Colon (tissue), 2 donors: ENCODE data around the gene NPAS3.

Experiments
- FAIRE-seq: peaks from 2 replicates; lab custom pipeline; 2012; peaks lifted over from hg19 to GRCh38; lab: Jason Lieb, UNC
- donor health status: control.
- donor health status: control.

Gene NPAS3

GRCh38 chr14:33480887-33481184, 542.2 kb downstream of the NPAS3 start:
- FAIRE-seq: no peak

GRCh38 chr14:33483110-33483509, 544.4 kb downstream of the NPAS3 start:
- FAIRE-seq: no peak

GRCh38 chr14:33483541-33483940, 544.9 kb downstream of the NPAS3 start:
- no peak for FAIRE-seq

- FAIRE-seq: no peak
These were observed 545.6 kb downstream of the NPAS3 start for GRCh38 chr14:33484264-33484663.

GRCh38 chr14:33486332-33486890, 547.7 kb downstream of the NPAS3 start:
- FAIRE-seq: no peak

GRCh38 chr14:33488582-33488981, 549.9 kb downstream of the NPAS3 start:
- FAIRE-seq: no peak

GRCh38 chr14:33490555-33490954, 551.9 kb downstream of the NPAS3 start:
- FAIRE-seq: no peak

GRCh38 chr14:33491112-33491511, 552.4 kb downstream of the NPAS3 start:
- no peak for FAIRE-seq

GRCh38 chr14:33492491-33492890, 553.8 kb downstream of the NPAS3 start:
- no peak for FAIRE-seq

- no peak for FAIRE-seq
These were observed 554.6 kb downstream of the NPAS3 start for GRCh38 chr14:33493266-33493665.

GRCh38 chr14:33493990-33494389, 555.3 kb downstream of the NPAS3 start:
- no peak for FAIRE-seq

GRCh38 chr14:33499687-33500086, 561.0 kb downstream of the NPAS3 start:
- no peak for FAIRE-seq

GRCh38 chr14:33504246-33505099, 565.8 kb downstream of the NPAS3 start:
- no peak for FAIRE-seq

GRCh38 chr14:33505266-33505962, 566.7 kb downstream of the NPAS3 start:
- no peak for FAIRE-seq

GRCh38 chr14:33505963-33506329, 567.3 kb downstream of the NPAS3 start:
- FAIRE-seq: no peak

GRCh38 chr14:33508126-33509062, 569.7 kb downstream of the NPAS3 start:
- FAIRE-seq: no peak

GRCh38 chr14:33509454-33509853, 570.8 kb downstream of the NPAS3 start:
- FAIRE-seq: no peak

GRCh38 chr14:33510063-33510481, 571.4 kb downstream of the NPAS3 start:
- FAIRE-seq: no peak

GRCh38 chr14:33510991-33511390, 572.3 kb downstream of the NPAS3 start:
- no peak for FAIRE-seq

- no peak for FAIRE-seq
These were observed 573.4 kb downstream of the NPAS3 start for GRCh38 chr14:33511851-33512640.

GRCh38 chr14:33515441-33515840, 576.8 kb downstream of the NPAS3 start:
- no peak for FAIRE-seq
